ENCODE measurements around the gene ODAD4.
"Not testable (repeated sequence)": the region's sequence is repeated elsewhere in the genome, so short reads cannot be mapped to it uniquely, and the experiment has no call there.

Gene ODAD4

GRCh38 chr17:41919165-41919817 lies 11.1 kb upstream of the ODAD4 start:
- TF ChIP-seq, protein P1, sequence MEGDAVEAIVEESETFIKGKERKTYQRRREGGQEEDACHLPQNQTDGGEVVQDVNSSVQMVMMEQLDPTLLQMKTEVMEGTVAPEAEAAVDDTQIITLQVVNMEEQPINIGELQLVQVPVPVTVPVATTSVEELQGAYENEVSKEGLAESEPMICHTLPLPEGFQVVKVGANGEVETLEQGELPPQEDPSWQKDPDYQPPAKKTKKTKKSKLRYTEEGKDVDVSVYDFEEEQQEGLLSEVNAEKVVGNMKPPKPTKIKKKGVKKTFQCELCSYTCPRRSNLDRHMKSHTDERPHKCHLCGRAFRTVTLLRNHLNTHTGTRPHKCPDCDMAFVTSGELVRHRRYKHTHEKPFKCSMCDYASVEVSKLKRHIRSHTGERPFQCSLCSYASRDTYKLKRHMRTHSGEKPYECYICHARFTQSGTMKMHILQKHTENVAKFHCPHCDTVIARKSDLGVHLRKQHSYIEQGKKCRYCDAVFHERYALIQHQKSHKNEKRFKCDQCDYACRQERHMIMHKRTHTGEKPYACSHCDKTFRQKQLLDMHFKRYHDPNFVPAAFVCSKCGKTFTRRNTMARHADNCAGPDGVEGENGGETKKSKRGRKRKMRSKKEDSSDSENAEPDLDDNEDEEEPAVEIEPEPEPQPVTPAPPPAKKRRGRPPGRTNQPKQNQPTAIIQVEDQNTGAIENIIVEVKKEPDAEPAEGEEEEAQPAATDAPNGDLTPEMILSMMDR (IDR thresholded peaks at IDR 0.05; ENCODE audit: extremely low read depth, missing control alignments), result no peak
- no peak for DNase-seq (ENCODE audit: low spot score)

DNA sequence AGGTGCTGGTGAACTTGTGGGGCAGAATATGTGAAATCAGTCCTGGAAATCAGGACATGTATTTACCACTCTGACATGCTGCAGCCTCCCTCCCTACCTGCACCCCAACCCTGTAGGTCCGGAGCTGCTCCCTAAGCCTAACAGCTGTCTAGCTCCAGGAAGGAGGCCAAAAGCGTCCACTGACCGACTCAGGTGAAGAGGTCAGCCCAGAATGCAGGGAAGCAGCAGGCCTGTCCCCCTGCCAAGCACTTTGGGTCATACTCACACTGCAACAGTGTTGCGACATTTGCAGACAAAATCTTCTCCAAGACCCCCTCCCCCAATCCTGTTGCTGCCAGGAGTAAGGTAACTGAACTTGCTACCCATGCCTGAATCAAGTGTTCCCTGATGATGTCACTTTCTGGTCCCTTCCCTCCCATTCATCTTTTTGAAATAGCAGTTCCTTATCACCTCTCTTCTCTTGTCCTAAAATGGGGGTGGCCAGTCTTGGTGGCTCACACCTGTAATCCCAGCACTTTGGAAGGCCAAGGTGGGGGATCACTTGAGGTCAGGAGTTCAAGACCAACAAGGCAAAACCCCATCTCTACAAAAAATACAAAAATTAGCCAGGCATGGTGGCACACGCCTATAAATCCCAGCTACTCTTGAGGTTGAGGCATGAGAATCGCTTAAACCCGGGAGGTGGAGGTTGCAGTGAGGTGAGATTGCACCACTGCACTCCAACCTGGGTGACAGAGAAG lies 10.4 kb upstream of the ODAD4 start:
- DNase-seq (ENCODE audit: low spot score), result no peak
- TF ChIP-seq, protein P1 (IDR thresholded peaks at IDR 0.05; ENCODE audit: extremely low read depth, missing control alignments), result no peak

- DNase-seq (ENCODE audit: low spot score), result no peak
- TF ChIP-seq, protein P1 (IDR thresholded peaks at IDR 0.05; ENCODE audit: extremely low read depth, missing control alignments), result no peak
Measured at GRCh38 chr17:41920580-41920955, 9.8 kb upstream of the ODAD4 start.

DNA sequence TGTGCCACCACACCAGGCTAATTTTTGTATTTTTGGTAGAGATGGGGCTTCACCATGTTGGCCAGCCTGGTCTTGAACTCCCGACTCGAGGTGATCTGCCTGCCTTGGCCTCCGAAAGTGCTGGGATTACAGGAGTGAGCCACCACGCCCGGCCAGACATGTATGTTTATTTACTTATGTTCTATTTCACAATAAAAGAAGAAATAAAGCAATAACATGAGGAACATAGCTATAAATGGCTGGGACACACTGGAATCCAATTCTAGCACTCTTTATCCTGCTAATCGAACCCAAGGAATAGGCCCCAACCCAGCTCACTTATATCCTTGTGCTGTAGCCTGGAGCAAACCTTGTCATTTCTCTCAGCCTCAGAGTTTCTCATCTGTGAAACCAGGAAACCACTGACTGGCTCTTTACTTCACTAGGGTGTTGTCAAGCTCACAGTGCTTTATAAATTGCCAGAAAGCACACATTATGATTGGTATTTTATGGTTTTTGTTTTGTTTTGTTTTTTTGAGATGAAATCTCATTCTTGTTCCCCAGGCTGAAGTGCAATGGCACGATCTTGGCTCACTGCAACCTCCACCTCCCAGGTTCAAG lies 4.3 kb upstream of the ODAD4 start:
- TF ChIP-seq, protein P1 (IDR thresholded peaks at IDR 0.05; ENCODE audit: extremely low read depth, missing control alignments), result no peak
- DNase-seq (ENCODE audit: low spot score), result no peak

GRCh38 chr17:41928693-41929251 lies 1.6 kb upstream of the ODAD4 start:
- TF ChIP-seq, protein P1 (IDR thresholded peaks at IDR 0.05; ENCODE audit: extremely low read depth, missing control alignments), result no peak
- no peak for DNase-seq (ENCODE audit: low spot score)

DNA sequence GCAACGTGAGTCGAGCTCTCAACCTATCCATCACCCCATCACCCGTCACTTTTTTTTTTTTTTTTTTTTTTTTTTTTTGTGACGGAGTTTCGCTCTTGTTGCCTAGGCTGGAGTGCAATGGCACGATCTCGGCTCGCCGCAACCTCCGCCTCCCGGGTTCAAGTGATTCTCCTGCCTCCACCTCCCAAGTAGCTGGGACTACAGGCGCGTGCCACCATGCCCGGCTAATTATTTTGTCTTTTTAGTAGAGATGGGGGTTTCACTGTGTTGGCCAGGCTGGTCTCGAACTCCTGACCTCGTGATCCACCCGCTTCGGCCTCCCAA lies 378 bp downstream of the ODAD4 start:
- DNase-seq (ENCODE audit: low spot score), result not testable (repeated sequence)

GRCh38 chr17:41931715-41932114 lies 1.3 kb downstream of the ODAD4 start:
- not testable (repeated sequence) for DNase-seq (ENCODE audit: low spot score)

DNA sequence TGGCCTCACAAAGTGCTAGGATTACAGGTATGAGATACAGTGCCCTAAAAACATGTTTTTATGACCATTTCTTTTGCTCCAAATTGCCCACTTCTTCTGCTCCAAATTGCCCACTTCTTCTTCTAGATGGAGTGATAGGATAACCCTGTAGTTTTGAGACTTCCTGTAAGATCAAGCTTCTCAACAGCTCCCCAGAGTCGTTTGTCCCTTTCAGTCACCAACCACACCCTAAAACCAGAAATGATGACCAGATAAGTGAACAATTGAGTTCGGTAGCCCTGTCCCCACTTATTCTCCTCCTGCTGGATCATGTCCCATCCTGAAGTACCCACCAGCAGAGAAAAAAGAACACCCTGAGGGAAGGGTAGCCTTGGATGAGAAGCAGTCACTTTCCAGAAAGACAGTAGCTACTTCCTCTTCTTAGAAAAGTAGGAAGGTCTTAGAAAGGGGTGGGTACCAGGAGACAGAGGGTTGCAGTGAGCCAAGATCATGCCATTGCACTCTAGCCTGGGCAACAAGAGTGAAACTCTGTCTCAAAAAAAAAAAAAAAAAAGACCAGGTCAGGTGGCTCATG lies 2.5 kb downstream of the ODAD4 start:
- no peak for DNase-seq (ENCODE audit: low spot score)
- TF ChIP-seq, protein P1 (IDR thresholded peaks at IDR 0.05; ENCODE audit: extremely low read depth, missing control alignments), result no peak

Measured in GM20000 (cell line).